LNCAP (cell line): ENCODE results near the gene MYO19.

ENCODE experiments used
- TF ChIP-seq, protein P1 (sequence below): fragments of 450-650 bp; IDR thresholded peaks from 2 replicates; pipeline ENCODE4 v1.5.1; 2017; ENCODE audit warnings: mild to moderate bottlenecking

The MYO19 gene

GRCh38 chr17:36511216-36511615, 23.5 kb downstream of the MYO19 start:
- TF ChIP-seq, protein P1, sequence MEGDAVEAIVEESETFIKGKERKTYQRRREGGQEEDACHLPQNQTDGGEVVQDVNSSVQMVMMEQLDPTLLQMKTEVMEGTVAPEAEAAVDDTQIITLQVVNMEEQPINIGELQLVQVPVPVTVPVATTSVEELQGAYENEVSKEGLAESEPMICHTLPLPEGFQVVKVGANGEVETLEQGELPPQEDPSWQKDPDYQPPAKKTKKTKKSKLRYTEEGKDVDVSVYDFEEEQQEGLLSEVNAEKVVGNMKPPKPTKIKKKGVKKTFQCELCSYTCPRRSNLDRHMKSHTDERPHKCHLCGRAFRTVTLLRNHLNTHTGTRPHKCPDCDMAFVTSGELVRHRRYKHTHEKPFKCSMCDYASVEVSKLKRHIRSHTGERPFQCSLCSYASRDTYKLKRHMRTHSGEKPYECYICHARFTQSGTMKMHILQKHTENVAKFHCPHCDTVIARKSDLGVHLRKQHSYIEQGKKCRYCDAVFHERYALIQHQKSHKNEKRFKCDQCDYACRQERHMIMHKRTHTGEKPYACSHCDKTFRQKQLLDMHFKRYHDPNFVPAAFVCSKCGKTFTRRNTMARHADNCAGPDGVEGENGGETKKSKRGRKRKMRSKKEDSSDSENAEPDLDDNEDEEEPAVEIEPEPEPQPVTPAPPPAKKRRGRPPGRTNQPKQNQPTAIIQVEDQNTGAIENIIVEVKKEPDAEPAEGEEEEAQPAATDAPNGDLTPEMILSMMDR = no peak

- TF ChIP-seq, protein P1 = no peak
Observed at GRCh38 chr17:36510636-36511035, 24.0 kb downstream of the MYO19 start.

DNA sequence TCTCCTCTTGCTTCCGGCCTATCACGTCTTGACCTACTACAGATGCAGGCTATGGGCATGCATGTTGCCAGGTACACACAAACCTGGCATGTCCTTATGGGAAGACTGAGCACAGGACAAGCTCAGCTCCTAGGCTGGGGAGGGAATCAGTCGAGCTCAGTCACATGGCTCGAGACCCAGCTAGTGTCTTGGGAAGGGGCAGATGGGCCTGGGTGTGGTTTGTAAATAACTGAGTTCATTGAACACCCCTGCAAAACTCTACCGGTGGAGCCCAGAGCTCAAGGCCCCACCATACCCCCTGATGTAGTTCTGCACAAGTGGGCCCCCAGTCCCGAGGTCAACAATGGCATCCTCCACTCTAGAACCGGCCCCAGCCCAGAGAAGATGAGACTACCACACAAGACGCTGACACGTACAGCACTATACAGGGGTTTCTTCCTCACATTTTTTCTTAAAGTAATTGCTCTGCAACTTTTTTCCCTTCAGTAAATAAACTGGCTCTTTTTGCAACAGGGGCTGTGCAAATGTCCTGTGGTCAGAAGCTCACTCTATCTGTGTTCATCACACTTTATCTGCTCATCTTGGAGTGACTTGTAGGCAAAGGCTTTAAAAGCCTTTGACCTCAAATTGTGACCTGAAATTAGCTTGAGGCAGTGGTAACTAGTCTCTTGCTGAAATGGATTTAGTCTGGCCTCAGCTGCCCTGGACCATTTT, 25.2 kb downstream of the MYO19 start:
- TF ChIP-seq, protein P1 = no peak

- TF ChIP-seq, protein P1 = no peak
Observed at GRCh38 chr17:36507266-36507665, 27.4 kb downstream of the MYO19 start.

DNA sequence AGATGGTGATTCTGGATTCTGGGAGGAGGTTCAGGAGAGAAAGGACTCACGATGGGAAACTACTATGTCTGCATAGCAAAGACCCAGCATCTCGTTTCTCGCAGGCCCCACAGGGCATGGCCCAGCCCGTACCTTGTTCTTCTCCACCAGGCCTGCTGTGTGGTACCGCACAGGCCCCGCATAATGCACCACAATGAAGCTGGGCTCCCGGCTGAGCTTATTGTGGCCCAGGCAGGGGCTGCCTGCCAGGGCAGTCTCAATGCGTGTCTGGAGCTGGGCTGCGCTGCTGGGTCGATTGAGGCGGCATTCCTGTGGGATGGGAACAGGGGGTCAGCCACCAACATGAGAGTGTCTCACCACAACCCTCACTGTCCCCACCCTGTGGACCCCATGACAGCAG, 27.8 kb downstream of the MYO19 start:
- TF ChIP-seq, protein P1 = no peak

- TF ChIP-seq, protein P1 = no peak
Observed at GRCh38 chr17:36506249-36506826, 28.3 kb downstream of the MYO19 start.

- TF ChIP-seq, protein P1 = no peak
Observed at GRCh38 chr17:36505171-36505570, 29.5 kb downstream of the MYO19 start.

DNA sequence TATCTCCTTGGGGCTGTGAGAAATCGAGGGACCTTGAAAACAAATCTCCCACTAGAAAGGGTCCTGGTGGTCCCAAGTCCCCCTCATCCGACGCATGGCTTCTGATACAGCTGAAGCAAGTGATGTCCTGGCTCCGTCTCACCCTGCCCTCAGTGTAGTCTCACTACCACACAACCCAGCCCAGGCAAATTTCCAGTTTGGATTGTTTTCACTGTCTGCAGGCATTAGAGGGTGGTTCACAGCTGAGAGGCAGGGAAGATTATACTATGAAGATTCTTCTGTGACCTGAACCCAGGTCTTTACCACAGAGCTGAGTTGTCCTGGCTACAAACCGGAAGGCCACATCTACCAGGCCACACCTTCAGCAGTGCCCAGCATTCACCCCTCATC, 30.5 kb downstream of the MYO19 start:
- TF ChIP-seq, protein P1 = no peak
